ENCODE measurements around the gene LDLR. TPM values are rescaled to one million over a fixed set of nuclear protein-coding genes. Genes with fewer than 3 reads are reported as not detected.
A peak's percentile ranks its signal among the peaks of the same experiment; 100 is the strongest.
"Not testable (repeated sequence)": the region's sequence is repeated elsewhere in the genome, so short reads cannot be mapped to it uniquely, and the experiment has no call there.

LDLR gene
- total RNA-seq, 2 donors from 2014 or later = 65.0 to 190 TPM

- H3K9me3 ChIP-seq = no peaks in the 10 kb centered on the region
- no peaks in the 10 kb centered on the region for H3K36me3 ChIP-seq
- H3K9ac ChIP-seq (ENCODE audit: low read depth in 2 of 2, low read length in 2 of 2) = no peak overlapping the region
- no peaks in the 10 kb centered on the region for H3K27me3 ChIP-seq
- DNase-seq = no peak
- peaks cover 7% of the 10 kb centered on the region for H3K4me1 ChIP-seq
- intact Hi-C loops (cut with DNase I) = no loop called here
- H3K27ac ChIP-seq = no peak overlapping the region
- no peak for TF ChIP-seq CTCF (IDR thresholded peaks at IDR 0.05)
- H3K4me3 ChIP-seq = no peak overlapping the region
Observed at GRCh38 chr19:11177592-11177991, 88.3 kb downstream of the LDLR start.

GRCh38 chr19:11179145-11179465 lies 89.8 kb downstream of the LDLR start:
- DNase-seq; H3K9ac ChIP-seq (ENCODE audit: low read depth in 2 of 2, low read length in 2 of 2); H3K9me3 ChIP-seq; intact Hi-C loops (cut with DNase I); H3K36me3 ChIP-seq; H3K27ac ChIP-seq; H3K4me1 ChIP-seq; H3K27me3 ChIP-seq; H3K4me3 ChIP-seq: not testable (repeated sequence)

GRCh38 chr19:11179716-11180297 lies 90.5 kb downstream of the LDLR start:
- Histone ChIP-seq H3K9me3 (no peaks in the 10 kb centered on the region), H3K27me3 (no peaks in the 10 kb centered on the region), H3K36me3 (no peaks in the 10 kb centered on the region), H3K9ac (ENCODE audit: low read depth in 2 of 2, low read length in 2 of 2) (no peak overlapping the region), H3K4me1 (peaks cover 7% of the 10 kb centered on the region), H3K4me3 (no peak overlapping the region), H3K27ac (peak overlapping the region; percentile 47)
- DNase-seq = no peak
- no peak for TF ChIP-seq CTCF (IDR thresholded peaks at IDR 0.05)
- intact Hi-C loops (cut with DNase I) = no loop called here

- H3K9ac ChIP-seq (ENCODE audit: low read depth in 2 of 2, low read length in 2 of 2) = peak overlapping the region in 1 of 2 donors; percentile 34
- no peaks in the 10 kb centered on the region for H3K9me3 ChIP-seq
- H3K27ac ChIP-seq = peak overlapping the region; percentile 47
- no peak overlapping the region for H3K4me3 ChIP-seq
- DNase-seq = no peak
- TF ChIP-seq CTCF (IDR thresholded peaks at IDR 0.05) = no peak
- intact Hi-C loops (cut with DNase I) = no loop called here
- H3K36me3 ChIP-seq = no peaks in the 10 kb centered on the region
- peaks cover 7% of the 10 kb centered on the region for H3K4me1 ChIP-seq
- no peaks in the 10 kb centered on the region for H3K27me3 ChIP-seq
Observed at GRCh38 chr19:11180346-11180745, 91.1 kb downstream of the LDLR start.

GRCh38 chr19:11180975-11181374 lies 91.7 kb downstream of the LDLR start:
- H3K9me3 ChIP-seq; H3K4me1 ChIP-seq; H3K36me3 ChIP-seq; H3K27me3 ChIP-seq; H3K9ac ChIP-seq (ENCODE audit: low read depth in 2 of 2, low read length in 2 of 2); intact Hi-C loops (cut with DNase I); DNase-seq; H3K27ac ChIP-seq; H3K4me3 ChIP-seq: not testable (repeated sequence)

- no peak for TF ChIP-seq CTCF (IDR thresholded peaks at IDR 0.05)
- peaks cover 7% of the 10 kb centered on the region for H3K4me1 ChIP-seq
- no peaks in the 10 kb centered on the region for H3K9me3 ChIP-seq
- H3K36me3 ChIP-seq = no peaks in the 10 kb centered on the region
- no peak for DNase-seq
- intact Hi-C loops (cut with DNase I) = no loop called here
- H3K4me3 ChIP-seq = no peak overlapping the region
- no peaks in the 10 kb centered on the region for H3K27me3 ChIP-seq
- H3K9ac ChIP-seq (ENCODE audit: low read depth in 2 of 2, low read length in 2 of 2) = no peak overlapping the region
- H3K27ac ChIP-seq = no peak overlapping the region
Observed at GRCh38 chr19:11181488-11181887, 92.2 kb downstream of the LDLR start.

Small RNAs within 50 kb of the gene (microRNA-seq; reads per million reads assigned to microRNA genes)
- gene MIR6886 = 1.7 reads per million

Other genes starting within 250 kb of the LDLR start
- 1 to 10 TPM in 1 of 2 donors, under 1 TPM in 1; 0.77 to 1.5 TPM for gene C19orf38, start 241.0 kb upstream of the LDLR start, total RNA-seq
- 10 to 100 TPM; 53.3 to 75.9 TPM for gene CARM1, start 217.9 kb upstream of the LDLR start, total RNA-seq
- gene YIPF2, start 160.8 kb upstream of the LDLR start, total RNA-seq = 10 to 100 TPM; 64.4 to 71.3 TPM
- gene TIMM29, start 160.7 kb upstream of the LDLR start, total RNA-seq = 10 to 100 TPM; 25.5 to 31.5 TPM
- gene SMARCA4, start 128.4 kb upstream of the LDLR start, total RNA-seq = 100 to 1,000 TPM in 1 of 2 donors, 10 to 100 TPM in 1; 73.8 to 141 TPM
- 10 to 100 TPM in 1 of 2 donors, 1 to 10 TPM in 1; 9.4 to 47.6 TPM for gene SPC24, start 66.3 kb downstream of the LDLR start, total RNA-seq
- 10 to 100 TPM; 44.1 to 87.8 TPM for gene KANK2, start 108.1 kb downstream of the LDLR start, total RNA-seq
- not detected for gene ANGPTL8, start 150.2 kb downstream of the LDLR start, total RNA-seq
- gene DOCK6, start 173.1 kb downstream of the LDLR start, total RNA-seq = 10 to 100 TPM; 45.9 to 86.0 TPM
- not detected for gene TSPAN16, start 206.7 kb downstream of the LDLR start, total RNA-seq